H1 (cell line): ENCODE data around the gene SHC3. TPM values are rescaled to one million over a fixed set of nuclear protein-coding genes. Genes with fewer than 3 reads are reported as not detected.

Source experiments
- JUND ChIP-seq: IDR thresholded peaks from 2 replicates; pipeline ENCODE4 v1.6.1; 2011; ENCODE audit warnings: mild to moderate bottlenecking, improper control_type of control experiment, low read length
- RBBP5 ChIP-seq: IDR thresholded peaks from 2 replicates; pipeline ENCODE4 v1.7.1; 2012; ENCODE audit warnings: low read depth, mild to moderate bottlenecking, inconsistent platforms, low read length, moderate library complexity, borderline replicate concordance
- RXRA ChIP-seq: IDR thresholded peaks from 2 replicates; pipeline ENCODE4 v1.6.1; 2011; ENCODE audit warnings: low read depth, mild to moderate bottlenecking, low read length, moderate library complexity; ENCODE audit not compliant: insufficient read depth
- polyA plus RNA-seq, 7 experiments: library from polyadenylated mRNA; depleted of rRNA in 3 of 7; stranded (reverse) in 5 of 7; unstranded in 2 of 7; fragments of >200 nt in 5 of 7; fragments of 200-250 nt in 2 of 7; gene quantifications; 1 replicate in 5 of 7; 2 replicates in 1 of 7; 4 replicates in 1 of 7; pipeline versions ENCODE4 v1.2.1 to v1.2.3, GENCODE V29; 2011 to 2013; ENCODE audit warnings: missing spikeins in 2 of 7, mixed read lengths in 2 of 7
- total RNA-seq: library from RNA; stranded (reverse); fragmentation: NEBNext Ultra II Directional; extraction: Animal tissue kit (Norgen Biotek cat#: 25700); gene quantifications from 2 replicates; pipeline ENCODE4 v1.2.1, GENCODE V29; 2021

SHC3 gene
- total and polyA plus RNA-seq, 2 of the 8 experiments (the other 6 are each of a cell fraction or from before 2014, with no cell fraction given), result 1.4 to 7.1 TPM

DNA sequence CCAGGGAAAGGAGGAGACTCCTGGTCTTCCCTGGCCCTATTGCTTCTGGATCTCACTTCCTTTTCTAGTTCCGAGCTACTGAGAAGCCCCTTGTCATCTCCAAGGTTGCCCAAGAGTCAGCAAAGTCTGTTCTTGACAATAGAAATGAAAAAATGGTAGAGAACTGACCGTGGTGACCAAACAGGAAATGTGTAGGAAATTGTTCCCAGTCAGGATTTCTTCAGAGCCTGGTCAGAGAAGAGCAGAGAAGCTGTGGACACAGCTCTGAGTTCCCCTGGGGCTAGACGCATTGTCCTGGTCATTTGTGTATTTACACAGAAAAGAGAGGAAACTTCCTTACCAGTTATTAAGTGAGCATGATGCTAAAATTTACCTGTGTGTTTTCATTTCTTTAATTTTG lies 151.7 kb downstream of the SHC3 start (continued):
- no peak for TF ChIP-seq RXRA
- TF ChIP-seq JUND, result no peak
- TF ChIP-seq RBBP5, result no peak
